Bronchial epithelial cell (primary cell): ENCODE data around the gene CCS. TPM values are rescaled to one million over a fixed set of nuclear protein-coding genes. Genes with fewer than 3 reads are reported as not detected.

ENCODE experiments used
- DNase-seq: peaks from one replicate; pipeline ENCODE4 v3.0.0-alpha.2; 2010; ENCODE audit warnings: low read depth
- FAIRE-seq: peaks from 2 replicates; lab custom pipeline; 2011; peaks lifted over from hg19 to GRCh38; lab: Jason Lieb, UNC
- H3K27me3 ChIP-seq: 2 replicates; pipeline ENCODE4 v1.5.1; 2011; ENCODE audit warnings: low read length; ENCODE audit not compliant: control insufficient read depth, insufficient read depth
- H3K36me3 ChIP-seq: 2 replicates; pipeline ENCODE4 v1.5.1; 2011; ENCODE audit warnings: low read length; ENCODE audit not compliant: control insufficient read depth, insufficient read depth
- H3K4me3 ChIP-seq: 2 replicates; pipeline ENCODE4 v1.5.1; 2011; ENCODE audit warnings: mild to moderate bottlenecking, low read depth, low read length, control low read depth
- total RNA-seq: library from RNA; depleted of rRNA; stranded (reverse); fragments of >200 nt; gene quantifications from 2 replicates; pipeline ENCODE4 v1.2.1, GENCODE V29; 2014
- TF ChIP-seq, protein P1 (sequence below): IDR thresholded peaks from 2 replicates; pipeline ENCODE4 v1.5.1; 2011; ENCODE audit warnings: mild to moderate bottlenecking, moderate library complexity, low read length, control low read depth, inconsistent platforms; ENCODE audit not compliant: insufficient read depth, severe bottlenecking

The CCS gene
- total RNA-seq, 1 donor from 2014 or later = 30.3 TPM

DNA sequence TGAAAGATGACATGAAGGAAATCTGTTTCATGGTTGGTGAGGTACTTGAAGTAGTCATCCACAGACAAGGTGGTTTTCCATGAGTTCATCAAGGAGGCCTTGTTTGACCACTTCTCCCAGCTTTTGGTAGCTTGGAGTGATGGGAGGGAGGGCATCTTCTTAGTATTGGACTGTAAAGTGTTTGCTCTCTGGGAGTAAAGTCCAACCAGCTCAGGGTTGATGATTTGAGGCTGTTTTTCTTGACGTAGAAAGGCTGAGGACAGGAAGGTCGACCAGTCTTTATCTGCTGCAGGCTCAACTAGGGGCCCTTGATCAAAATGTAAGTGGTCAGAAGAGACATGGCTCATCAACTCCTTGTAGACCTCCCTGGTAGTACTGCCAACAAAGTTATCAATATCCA lies 1.8 kb upstream of the CCS start:
- TF ChIP-seq, protein P1, sequence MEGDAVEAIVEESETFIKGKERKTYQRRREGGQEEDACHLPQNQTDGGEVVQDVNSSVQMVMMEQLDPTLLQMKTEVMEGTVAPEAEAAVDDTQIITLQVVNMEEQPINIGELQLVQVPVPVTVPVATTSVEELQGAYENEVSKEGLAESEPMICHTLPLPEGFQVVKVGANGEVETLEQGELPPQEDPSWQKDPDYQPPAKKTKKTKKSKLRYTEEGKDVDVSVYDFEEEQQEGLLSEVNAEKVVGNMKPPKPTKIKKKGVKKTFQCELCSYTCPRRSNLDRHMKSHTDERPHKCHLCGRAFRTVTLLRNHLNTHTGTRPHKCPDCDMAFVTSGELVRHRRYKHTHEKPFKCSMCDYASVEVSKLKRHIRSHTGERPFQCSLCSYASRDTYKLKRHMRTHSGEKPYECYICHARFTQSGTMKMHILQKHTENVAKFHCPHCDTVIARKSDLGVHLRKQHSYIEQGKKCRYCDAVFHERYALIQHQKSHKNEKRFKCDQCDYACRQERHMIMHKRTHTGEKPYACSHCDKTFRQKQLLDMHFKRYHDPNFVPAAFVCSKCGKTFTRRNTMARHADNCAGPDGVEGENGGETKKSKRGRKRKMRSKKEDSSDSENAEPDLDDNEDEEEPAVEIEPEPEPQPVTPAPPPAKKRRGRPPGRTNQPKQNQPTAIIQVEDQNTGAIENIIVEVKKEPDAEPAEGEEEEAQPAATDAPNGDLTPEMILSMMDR = no peak
- FAIRE-seq (no peak), DNase-seq (no peak)
- no peaks in the 10 kb centered on the region for H3K27me3 ChIP-seq
- no peak overlapping the region for H3K4me3 ChIP-seq
- no peaks in the 10 kb centered on the region for H3K36me3 ChIP-seq

- Histone ChIP-seq H3K27me3 (no peaks in the 10 kb centered on the region), H3K36me3 (no peaks in the 10 kb centered on the region), H3K4me3 (peak overlapping the region; percentile 53)
- no peak for FAIRE-seq
- DNase-seq = no peak
- TF ChIP-seq, protein P1 = no peak
Measured at GRCh38 chr11:66593303-66593635, 284 bp downstream of the CCS start.

- H3K27me3 ChIP-seq = no peaks in the 10 kb centered on the region
- DNase-seq (no peak), FAIRE-seq (no peak)
- H3K36me3 ChIP-seq = no peaks in the 10 kb centered on the region
- TF ChIP-seq, protein P1 = no peak
- H3K4me3 ChIP-seq = peak overlapping the region; percentile 53
Measured at GRCh38 chr11:66593650-66594049, 665 bp downstream of the CCS start.

DNA sequence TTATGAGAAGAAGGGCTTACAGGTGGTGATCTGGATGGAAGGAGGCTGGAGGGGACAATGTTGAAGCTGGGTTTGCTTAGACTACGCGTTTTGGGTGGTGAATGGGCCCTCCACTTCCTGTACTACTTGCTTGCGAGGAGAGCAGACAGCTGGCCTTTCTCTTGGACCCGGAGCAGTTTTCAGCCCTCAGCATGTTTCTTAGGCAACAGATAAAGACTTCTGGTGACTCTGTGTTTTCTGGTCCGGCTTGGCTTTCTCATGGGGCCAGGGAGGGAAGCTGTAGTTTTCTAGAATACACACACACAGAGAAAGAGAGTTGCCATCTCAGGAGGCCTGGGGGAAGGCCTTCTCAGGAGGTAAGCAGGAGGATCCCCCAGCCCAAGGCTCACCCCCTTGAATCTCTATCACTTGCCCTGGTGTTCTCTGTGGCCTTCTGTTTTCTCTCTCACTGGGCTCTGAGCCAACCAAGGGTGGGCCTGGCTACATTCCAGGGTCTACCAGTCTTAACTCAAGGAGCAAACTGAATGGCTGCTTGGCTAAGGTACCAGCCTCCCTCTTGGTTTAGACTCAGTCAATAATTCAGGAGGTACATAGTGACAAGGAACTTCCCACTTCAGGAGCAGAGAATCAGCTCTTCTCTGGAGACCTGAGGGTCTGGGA lies 2.4 kb downstream of the CCS start:
- TF ChIP-seq, protein P1 = no peak
- Histone ChIP-seq H3K4me3 (no peak overlapping the region), H3K27me3 (no peaks in the 10 kb centered on the region), H3K36me3 (peaks cover 7% of the 10 kb centered on the region)
- DNase-seq (no peak), FAIRE-seq (no peak)

- Histone ChIP-seq H3K36me3 (peaks cover 7% of the 10 kb centered on the region), H3K4me3 (no peak overlapping the region), H3K27me3 (no peaks in the 10 kb centered on the region)
- TF ChIP-seq, protein P1 = no peak
- no peak for DNase-seq
- no peak for FAIRE-seq
Measured at GRCh38 chr11:66598993-66599392, 6.0 kb downstream of the CCS start.

- Histone ChIP-seq H3K4me3 (no peak overlapping the region), H3K27me3 (no peaks in the 10 kb centered on the region), H3K36me3 (peaks cover 10% of the 10 kb centered on the region)
- TF ChIP-seq, protein P1 = no peak
- no peak for DNase-seq
- FAIRE-seq = no peak
Measured at GRCh38 chr11:66600219-66600618, 7.2 kb downstream of the CCS start.
